KOPT-K1 (cell line): ENCODE results near the gene HAPLN3.

ENCODE experiments used
- H3K27ac ChIP-seq: fragments of 200-600 bp; sonication (generic); 2 replicates; pipeline ENCODE4 v1.5.1; 2016; ENCODE audit warnings: antibody characterized with exemption, mild to moderate bottlenecking, low read depth, low read length; ENCODE audit not compliant: poor library complexity, severe bottlenecking
- H3K36me3 ChIP-seq: fragments of 200-600 bp; sonication (generic); 2 replicates; pipeline ENCODE4 v1.5.1; 2017; ENCODE audit warnings: antibody characterized with exemption, mild to moderate bottlenecking, low read length, moderate library complexity; ENCODE audit not compliant: insufficient read depth
- H3K9me3 ChIP-seq: fragments of 200-600 bp; sonication (generic); 2 replicates; pipeline ENCODE4 v1.5.1; 2017; ENCODE audit warnings: antibody characterized with exemption, low read length, mild to moderate bottlenecking; ENCODE audit not compliant: insufficient read depth, poor library complexity, severe bottlenecking

Gene HAPLN3

DNA sequence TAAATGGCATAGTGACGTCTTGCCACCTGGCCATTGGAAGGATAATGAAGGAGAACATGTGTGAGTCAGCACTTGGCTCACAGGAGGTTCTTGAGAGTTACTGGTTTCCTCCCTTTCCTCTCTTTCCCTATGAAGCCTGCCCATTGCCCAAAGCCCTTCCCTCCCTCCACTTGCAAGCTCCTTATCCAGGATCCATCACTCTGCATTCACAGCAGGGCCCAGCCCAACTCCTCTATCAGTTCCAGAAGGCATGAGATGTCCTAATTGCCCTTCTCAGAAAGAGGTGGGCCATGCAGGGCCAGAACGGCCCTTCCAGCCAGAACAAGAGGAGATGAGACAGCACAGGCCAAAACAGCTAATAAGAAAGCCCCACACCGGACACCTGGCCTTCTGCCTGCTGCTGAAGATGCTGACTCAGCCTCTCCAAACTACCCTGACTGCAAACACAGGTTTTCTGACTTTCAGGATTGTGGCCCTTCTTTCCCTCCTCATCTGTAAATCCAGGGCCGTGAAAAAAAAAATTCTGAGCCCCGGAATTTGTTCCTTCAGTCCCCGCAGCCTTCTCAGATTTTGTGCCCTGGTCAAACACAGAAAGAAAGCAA, 29.7 kb downstream of the HAPLN3 start:
- Histone ChIP-seq H3K36me3 (no peaks in the 10 kb centered on the region), H3K27ac (no peak overlapping the region), H3K9me3 (no peaks in the 10 kb centered on the region)

DNA sequence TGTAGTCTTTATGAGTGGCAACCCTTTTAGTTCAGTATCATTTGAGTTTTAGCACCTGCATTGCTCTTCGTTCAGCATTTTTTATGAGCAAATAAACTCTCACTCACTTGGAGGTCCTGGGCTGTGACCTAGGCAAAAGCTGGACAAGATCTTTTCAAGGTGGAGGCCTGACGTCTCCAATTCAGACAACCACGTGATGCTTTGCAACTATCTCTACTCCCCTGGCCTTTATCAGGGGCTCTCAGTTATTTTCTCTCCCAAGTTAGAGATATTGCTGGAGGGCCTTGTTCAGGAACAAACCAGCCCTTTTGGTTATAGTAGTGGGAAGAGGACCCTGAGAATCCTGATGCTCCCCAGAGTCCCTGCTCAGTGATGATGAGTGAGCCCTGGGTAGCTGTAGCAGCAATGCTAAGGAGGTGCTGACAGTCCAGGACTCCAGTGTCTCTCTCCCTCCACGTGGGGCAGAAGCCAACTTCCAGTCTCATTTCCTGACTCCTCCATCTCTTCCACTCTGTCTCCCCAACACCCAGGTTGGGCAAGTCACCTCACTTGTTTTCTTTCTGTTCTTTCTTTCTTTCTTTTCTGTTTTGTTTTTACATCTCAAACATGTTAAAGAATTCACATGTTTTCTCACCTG, 30.4 kb downstream of the HAPLN3 start:
- Histone ChIP-seq H3K27ac (no peak overlapping the region), H3K9me3 (no peaks in the 10 kb centered on the region), H3K36me3 (no peaks in the 10 kb centered on the region)

DNA sequence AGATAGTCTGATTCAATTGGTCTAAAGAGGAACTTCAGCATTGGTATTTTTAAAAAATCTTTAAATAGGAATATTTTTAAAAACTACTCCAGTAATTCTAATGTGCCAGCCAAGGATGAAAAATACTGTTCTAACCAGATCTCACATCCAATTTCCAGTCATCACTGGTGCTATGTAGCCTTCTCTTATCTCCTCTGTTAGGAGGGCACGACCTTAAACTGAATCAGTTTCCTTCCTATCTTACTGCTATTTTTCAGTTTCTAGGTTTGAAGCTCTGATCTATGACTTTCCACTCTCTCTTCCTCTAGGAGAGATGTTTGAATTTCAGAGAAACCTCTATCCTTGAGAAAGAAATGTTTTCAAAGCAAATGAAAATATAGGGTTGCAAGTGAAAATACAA, 31.9 kb downstream of the HAPLN3 start:
- no peaks in the 10 kb centered on the region for H3K36me3 ChIP-seq
- H3K27ac ChIP-seq: no peak overlapping the region
- no peaks in the 10 kb centered on the region for H3K9me3 ChIP-seq

DNA sequence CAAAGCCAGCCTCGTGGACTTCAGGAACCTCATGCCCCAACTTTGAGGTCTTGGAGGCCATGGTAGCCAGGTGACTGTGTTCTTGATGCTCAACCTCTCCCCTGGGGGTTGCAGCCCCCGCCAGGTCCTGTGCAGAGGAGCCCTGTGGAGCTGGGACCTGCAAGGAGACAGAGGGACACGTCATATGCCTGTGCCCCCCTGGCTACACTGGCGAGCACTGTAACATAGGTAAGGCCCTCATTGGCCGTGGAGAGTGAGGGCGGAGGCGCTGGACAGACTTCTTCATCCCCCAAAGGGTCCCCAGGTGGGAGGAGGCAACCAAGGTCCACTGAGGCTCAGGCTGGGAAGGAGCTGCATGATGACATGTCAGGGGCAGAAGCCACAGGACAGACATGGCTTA, 35.1 kb downstream of the HAPLN3 start:
- Histone ChIP-seq H3K36me3 (no peaks in the 10 kb centered on the region), H3K27ac (no peak overlapping the region), H3K9me3 (peaks cover under 1% of the 10 kb centered on the region)

DNA sequence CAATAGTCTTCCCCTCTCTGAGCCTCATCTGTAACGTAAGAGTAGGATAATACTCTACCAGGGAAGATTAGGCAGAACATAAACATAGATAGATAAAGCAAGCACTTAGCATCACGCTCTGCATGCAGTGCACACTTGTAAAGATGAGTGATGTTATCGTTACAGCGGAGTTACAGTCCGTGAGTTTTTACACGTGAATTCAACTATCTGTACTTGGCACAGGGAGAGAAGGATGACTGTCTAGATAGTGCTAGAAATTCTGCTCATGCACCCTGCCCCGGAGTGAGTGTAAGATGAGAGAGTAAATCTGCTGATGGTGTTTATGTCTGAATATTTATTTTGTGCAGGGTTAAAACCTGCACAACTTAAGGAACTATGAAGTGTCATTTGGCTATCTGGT, 35.8 kb downstream of the HAPLN3 start:
- H3K36me3 ChIP-seq: no peaks in the 10 kb centered on the region
- H3K27ac ChIP-seq: no peak overlapping the region
- peaks cover 7% of the 10 kb centered on the region for H3K9me3 ChIP-seq

DNA sequence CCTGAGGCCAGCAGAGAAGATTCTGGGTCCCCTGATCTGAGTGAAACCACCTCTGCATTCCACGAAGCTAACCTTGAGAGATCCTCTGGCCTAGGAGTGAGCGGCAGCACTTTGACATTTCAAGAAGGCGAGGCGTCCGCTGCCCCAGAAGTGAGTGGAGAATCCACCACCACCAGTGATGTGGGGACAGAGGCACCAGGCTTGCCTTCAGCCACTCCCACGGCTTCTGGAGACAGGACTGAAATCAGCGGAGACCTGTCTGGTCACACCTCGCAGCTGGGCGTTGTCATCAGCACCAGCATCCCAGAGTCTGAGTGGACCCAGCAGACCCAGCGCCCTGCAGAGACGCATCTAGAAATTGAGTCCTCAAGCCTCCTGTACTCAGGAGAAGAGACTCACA, 36.4 kb downstream of the HAPLN3 start:
- Histone ChIP-seq H3K27ac (no peak overlapping the region), H3K36me3 (no peaks in the 10 kb centered on the region), H3K9me3 (peaks cover 13% of the 10 kb centered on the region)

DNA sequence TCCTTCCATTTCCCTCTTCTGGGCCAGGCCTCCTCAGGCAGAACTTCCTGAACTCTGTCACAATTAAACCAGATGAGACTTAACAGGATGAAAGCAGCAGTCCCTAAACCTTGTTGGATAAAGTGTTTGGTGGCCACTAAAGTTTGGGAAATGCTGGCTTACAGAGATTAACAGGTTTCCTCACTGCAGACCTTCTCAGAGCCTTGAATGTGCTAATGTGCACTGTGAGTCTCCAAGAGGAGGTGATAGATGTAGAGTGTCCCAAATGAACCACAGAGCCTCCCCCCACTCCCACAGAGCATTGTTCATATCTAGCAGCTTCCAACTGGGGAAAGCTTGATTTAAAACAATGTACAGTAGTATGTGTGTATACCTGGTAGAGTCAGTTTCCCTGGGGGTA, 42.9 kb downstream of the HAPLN3 start:
- Histone ChIP-seq H3K36me3 (no peaks in the 10 kb centered on the region), H3K9me3 (peaks cover 15% of the 10 kb centered on the region), H3K27ac (no peak overlapping the region)

DNA sequence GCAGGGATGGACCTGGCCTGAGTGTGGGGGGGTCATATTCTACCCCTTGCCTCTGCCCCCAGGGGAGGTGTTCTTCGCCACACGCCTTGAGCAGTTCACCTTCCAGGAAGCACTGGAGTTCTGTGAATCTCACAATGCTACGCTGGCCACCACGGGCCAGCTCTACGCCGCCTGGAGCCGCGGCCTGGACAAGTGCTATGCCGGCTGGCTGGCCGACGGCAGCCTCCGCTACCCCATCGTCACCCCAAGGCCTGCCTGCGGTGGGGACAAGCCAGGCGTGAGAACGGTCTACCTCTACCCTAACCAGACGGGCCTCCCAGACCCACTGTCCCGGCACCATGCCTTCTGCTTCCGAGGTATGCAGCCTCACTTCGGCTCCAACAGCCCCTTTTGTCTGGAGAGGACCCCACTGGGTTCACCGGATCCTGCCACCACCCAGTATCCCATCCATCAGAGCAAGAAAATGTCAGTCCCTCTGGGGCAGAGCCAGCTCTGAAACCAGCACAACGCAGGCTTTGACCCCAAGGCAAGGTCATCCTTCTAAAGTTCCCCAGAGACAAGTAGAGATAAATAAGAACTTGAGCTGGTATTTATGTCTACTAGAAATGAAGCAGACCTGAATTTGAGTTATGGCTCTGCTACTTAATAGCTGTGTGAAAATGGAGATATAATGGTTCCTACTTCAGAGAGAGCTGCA, 45.8 kb downstream of the HAPLN3 start:
- Histone ChIP-seq H3K9me3 (peaks cover 8% of the 10 kb centered on the region), H3K36me3 (no peaks in the 10 kb centered on the region), H3K27ac (no peak overlapping the region)

DNA sequence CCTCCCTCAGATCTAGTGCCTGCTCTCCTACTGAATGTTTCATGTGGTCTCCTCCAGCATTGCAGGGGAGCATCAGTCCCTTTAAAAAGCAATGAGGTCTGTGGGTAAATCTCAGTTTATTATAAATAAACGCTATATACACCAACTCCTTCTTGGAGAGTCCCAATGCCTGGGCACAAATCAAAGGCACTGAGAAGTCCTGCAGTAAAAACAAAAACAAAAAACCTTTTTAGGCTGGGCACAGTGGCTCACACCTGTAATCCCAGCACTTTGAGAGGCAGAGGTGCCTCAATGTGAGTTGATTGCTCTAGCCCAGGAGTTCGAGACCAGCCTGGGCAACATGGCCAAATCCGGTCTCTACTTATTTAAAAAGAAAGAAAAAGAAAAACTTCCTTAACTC, 47.1 kb downstream of the HAPLN3 start:
- Histone ChIP-seq H3K27ac (no peak overlapping the region), H3K36me3 (no peaks in the 10 kb centered on the region), H3K9me3 (no peaks in the 10 kb centered on the region)

DNA sequence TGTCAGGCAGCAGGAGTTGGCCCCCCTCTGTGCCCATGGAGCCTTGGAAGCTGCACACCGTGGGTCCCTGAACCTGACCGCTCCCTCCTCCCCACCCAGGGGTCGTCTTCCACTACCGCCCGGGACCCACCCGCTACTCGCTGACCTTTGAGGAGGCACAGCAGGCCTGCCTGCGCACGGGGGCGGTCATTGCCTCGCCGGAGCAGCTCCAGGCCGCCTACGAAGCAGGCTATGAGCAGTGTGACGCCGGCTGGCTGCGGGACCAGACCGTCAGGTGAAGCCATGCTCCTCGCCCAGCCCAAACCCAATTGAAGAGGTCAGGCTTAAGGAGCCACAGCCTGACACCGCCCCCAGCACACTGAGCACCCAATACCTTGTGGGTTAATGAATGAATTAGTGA, 48.2 kb downstream of the HAPLN3 start:
- H3K27ac ChIP-seq: no peak overlapping the region
- H3K36me3 ChIP-seq: no peaks in the 10 kb centered on the region
- no peaks in the 10 kb centered on the region for H3K9me3 ChIP-seq

DNA sequence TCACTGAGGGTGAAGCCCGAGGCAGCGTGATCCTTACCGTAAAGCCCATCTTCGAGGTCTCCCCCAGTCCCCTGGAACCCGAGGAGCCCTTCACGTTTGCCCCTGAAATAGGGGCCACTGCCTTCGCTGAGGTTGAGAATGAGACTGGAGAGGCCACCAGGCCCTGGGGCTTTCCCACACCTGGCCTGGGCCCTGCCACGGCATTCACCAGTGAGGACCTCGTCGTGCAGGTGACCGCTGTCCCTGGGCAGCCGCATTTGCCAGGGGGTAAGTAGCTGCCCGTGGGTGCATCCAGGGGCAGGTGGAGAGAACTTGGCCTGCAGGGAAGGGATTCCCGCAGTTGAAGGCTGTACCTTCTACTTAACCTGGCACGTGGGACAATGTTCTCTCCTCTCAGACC, 49.7 kb downstream of the HAPLN3 start:
- Histone ChIP-seq H3K9me3 (no peaks in the 10 kb centered on the region), H3K27ac (no peak overlapping the region), H3K36me3 (no peaks in the 10 kb centered on the region)

DNA sequence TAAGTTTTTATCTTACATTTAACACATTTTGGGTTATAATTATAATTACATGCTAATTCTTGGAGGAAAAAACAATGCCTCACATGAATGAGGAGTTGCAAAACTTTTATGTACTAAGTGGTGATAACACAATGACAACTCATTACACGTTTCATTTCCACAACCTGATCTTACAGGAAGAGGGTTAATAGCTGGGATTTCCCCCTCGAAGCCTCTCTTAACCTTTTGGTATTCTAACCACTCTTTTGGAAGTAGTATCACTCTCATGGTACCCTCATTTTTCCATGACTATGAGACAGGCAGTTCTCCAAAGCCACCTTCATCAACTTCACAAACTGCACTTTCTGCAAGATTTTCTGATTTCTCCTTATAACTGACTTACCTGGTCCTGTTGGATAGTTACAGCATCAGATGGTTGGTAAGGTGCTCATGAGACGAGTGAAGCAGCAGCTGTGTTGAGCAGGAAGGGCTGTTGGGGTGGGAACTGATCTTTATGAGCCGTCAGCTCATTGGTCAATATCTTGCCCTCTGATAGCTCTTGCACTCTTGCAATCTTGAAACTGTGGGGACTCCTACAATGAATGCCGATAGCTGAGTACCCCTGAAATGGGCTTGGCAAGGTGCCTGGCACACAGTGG, 50.5 kb downstream of the HAPLN3 start:
- Histone ChIP-seq H3K36me3 (no peaks in the 10 kb centered on the region), H3K27ac (no peak overlapping the region), H3K9me3 (no peaks in the 10 kb centered on the region)

DNA sequence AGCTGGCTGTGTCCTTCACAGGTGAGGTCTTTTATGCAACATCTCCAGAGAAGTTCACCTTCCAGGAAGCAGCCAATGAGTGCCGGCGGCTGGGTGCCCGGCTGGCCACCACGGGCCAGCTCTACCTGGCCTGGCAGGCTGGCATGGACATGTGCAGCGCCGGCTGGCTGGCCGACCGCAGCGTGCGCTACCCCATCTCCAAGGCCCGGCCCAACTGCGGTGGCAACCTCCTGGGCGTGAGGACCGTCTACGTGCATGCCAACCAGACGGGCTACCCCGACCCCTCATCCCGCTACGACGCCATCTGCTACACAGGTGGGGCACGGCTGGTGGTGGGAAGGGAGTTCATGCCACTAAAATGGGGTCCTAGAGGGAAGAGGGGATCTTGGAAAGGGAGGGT, 52.0 kb downstream of the HAPLN3 start:
- H3K27ac ChIP-seq: no peak overlapping the region
- no peaks in the 10 kb centered on the region for H3K36me3 ChIP-seq
- H3K9me3 ChIP-seq: no peaks in the 10 kb centered on the region

DNA sequence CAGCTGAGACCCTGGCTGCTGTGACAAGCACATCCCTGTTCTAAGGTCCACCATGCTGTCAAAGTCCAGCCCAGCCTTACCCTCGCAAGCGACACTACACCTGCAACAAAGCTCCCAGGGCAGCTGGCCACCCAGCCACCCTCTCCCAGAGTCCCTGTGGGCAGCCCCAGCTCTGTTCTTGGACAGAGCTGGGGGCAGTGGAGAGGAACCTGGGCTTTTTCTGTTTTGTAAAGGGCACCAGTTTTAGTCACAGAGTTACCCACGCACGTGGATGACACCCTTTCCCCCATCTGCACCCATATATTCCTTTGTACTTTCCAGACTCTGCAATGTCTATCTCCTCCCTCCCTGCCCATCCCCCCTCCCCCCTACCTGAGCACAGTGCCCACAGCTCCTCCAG, 53.2 kb downstream of the HAPLN3 start:
- Histone ChIP-seq H3K36me3 (no peaks in the 10 kb centered on the region), H3K9me3 (no peaks in the 10 kb centered on the region), H3K27ac (no peak overlapping the region)

DNA sequence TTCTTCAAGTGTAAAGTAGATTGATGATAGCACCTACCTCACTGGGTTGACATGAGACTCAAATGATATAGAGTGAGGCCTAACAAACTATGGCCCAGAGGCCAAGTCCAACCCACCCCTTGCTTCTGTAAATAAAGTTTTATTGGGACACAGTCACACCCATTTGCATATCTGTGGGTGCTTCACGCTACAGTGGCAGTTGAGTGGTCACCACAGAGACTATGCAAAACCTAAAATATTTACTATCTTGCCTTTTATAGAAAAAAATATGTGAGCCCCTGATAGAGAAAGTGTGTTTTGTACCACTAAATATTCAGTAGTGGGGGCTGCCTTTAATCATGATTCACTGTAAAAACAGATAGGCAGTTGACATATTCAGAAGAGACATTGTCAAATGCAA, 54.1 kb downstream of the HAPLN3 start:
- no peaks in the 10 kb centered on the region for H3K9me3 ChIP-seq
- no peaks in the 10 kb centered on the region for H3K36me3 ChIP-seq
- no peak overlapping the region for H3K27ac ChIP-seq
